GM18520 (cell line): ENCODE data around the gene KLHDC4.
"Not testable (repeated sequence)": the region's sequence is repeated elsewhere in the genome, so short reads cannot be mapped to it uniquely, and the experiment has no call there.

ENCODE experiments used
- ATAC-seq: cut with Tn5 transposase; IDR thresholded peaks from one replicate; pipeline ENCODE4 v1.9.1; 2021; ENCODE audit not compliant: unreplicated experiment

The KLHDC4 gene

DNA sequence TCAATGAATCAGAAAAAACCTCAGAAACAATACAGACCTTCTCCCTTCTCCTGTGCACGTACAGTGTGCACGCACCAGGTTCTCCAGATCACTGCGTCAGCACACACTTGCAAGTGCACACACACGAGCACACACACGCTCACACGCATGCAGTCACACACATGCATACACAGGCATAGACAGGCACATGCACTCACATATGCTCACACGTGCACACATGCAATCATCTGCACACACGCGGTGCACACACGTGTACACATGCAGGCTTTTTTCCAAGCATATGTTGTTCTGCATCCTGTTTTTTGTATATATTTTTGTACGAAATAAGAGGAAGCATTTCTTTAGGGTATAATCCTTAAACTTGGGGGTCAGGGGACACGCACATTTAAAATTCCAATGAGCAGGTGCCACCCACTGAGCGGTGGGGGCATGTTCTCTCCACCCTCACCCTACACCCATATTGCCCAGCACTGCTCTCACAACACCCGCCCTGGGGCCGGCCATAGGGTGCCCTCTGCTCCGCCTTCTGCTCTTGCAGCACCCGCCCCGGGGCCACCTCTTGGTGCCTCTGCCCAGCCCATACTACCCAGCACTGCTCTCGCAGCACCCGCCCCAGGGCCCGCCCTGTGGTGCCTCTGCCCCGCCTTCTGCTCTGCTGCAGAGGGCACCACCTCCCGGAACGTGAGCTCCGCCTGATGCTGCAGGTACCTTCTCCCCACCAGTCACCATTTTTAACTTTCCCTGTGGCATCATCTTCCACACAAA is 20.9 kb downstream of the KLHDC4 start:
- no peak for ATAC-seq

DNA sequence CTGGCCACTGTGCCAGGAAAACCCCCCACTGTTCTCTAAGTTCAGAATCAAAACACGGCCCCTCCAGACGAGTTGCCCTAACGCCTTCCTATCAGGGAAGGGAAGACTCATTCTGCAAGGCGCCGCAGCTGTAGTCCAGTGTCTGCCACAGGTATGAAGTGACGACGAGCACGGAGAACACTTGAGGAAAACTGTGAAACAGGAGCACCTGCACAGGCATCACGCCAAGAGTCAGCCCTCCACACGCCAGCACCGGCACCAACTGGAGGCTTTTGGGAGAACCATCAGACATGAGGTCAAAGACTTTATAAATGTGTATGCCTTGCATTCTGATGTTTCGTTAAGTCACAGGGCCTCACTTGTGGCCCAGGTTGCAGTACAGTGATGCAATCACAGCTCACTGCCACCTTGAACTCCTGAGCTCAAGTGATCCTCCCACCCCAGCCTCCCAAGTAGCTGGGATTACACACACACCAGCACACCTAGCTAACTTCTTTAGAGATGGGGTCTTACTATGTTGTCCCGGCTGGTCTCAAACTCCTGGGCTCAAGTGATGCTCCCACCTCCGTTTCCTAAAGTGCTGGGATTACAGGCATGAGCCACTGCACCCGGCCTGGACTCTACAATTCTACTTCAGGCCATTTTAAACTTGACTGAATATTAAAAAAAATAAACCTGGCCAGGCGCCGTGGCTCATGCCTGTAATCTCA is 22.9 kb downstream of the KLHDC4 start:
- no peak for ATAC-seq

DNA sequence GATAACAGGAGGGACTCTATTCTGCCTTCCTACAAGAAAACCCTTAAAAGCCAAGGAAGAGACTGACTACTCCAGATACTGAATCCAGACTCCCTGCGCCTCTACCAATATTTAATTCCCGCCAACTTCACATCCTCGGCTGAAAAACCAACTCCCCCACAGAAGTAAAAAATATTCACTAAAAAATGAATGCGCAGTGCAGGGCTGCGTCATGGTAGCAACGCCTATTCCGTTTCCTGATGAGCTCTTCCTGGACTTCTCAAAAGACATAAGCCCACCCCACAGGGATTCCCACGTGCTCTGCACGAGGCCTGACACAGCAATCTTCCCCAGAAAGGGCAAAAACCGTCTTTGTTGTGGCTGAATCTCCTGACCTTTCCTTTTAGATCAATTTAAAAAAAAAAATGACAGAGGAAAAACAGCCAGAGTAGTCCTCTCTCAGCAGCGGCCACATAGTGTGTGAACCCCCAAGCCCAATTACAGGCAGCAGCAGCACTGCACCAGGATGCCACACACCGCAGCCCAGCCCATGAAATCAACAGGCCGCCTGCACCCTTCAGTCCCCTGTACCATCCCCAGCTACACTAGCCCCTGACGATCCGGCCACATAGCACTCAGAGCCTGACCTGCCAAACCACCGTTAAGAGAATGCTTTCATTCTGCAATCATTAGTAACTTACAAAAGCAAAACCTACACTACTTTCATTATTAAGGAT is 23.9 kb downstream of the KLHDC4 start:
- ATAC-seq, result no peak

DNA sequence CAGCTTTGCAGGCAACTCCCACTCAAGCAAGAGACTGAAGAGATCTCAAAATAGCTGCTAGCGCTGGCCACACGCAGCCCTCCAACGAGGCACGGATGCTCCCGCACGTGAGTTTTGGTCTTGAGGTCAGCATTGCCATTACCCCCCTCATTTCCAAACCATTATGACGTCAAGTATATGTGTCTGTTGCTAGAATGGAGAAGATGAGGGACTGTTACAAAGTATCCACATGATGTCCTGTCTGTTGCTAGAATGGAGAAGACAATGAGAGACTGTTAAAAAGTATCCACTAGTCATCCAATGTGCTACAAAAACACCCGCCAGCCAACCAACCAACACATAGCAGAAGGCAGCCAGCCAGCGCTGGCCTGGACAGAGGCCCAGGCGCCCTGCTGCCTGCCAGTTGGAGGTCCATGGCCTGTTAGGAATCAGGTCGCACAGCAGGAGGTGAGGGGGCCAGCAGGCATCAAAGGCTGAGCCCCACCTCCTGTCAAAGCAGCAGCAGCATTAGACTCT is 24.8 kb downstream of the KLHDC4 start:
- ATAC-seq, result no peak

DNA sequence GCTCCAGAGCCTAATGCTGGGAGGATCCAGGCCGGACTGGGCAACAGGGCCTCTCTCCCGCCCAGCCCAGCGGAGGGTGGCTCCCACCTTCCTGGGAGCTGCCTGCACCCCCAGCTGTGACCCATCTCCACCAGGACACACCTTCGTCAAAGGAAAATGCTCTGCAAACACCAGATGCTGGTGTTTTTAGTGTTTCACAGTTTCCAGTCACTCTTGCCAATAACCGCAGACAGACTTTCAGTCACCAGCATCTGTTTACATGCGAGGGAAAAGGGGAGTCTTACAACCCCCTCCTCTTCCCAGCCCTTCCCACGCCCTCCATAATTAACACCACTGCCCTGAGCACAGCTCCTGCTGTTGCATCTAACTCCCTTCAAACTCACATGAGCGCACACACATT is 25.3 kb downstream of the KLHDC4 start:
- ATAC-seq, result no peak

DNA sequence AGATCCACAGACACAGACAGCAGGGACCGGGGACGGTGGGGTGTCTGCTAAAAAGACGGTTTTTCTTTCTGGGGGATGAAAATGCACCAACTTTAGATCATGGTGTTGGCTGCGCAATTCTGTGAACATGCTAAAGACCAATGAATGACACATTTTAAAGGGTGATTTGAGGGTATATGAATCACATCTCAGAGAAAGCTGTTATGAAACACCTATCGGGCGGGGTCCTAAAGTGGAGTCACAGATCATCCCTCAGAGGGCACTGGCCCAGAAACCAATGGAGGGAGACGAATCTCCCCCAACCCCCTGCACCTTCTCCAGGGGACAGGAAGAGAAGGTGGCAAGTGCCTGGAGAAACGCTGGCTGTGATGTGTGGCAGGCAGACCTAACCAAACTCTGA is 26.0 kb downstream of the KLHDC4 start:
- no peak for ATAC-seq

DNA sequence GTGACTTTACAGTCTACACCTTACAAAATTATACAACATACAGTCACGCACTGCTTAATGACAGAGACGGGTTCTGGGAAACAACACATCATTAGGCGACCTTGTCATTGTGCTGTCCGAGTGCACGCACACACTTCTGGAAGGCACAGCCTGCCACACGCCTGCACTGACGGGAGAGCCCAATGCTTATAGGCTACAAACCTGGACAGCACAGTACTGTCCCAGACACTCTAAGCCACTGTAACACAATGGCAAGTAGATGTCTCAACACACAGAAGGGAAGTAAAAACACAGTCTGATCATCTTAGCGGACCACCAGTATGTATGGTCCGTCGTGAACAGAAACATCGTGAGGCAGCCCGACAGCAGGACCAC is 29.8 kb downstream of the KLHDC4 start:
- ATAC-seq, result no peak

DNA sequence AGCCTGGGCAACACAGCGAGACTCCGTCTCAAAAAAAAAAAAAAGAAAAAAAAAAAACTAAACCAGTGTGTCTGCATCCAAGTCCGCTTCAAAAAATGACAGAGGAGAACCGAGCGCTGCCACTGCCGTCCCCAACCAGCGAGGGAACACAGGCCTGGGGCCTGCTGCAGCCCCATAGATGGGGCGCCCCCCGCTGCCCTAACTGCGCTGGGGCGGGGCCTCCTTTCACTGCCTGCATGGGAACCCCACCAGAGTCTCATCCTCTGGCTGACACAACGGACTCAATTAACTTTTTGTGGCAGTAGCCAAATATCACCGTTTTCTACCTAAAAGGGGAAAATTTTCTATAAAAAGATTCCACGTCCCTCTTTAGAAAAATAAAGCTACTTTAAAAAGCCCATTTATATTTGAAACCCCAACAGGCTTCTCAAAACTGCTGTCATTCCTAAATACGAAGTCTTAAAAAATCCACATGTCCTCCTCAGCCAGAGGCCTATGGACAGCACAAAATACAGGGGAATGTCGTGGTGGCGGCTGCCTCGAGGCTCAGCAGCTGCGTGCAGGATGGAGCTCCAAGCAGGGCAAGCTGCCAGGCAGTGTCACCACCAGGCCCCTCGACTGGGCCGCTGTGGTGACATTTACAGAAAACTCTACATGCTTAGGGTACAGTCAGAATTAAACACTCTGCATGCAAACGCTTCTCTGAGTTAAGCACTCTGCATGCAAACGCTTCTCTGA is 30.3 kb downstream of the KLHDC4 start:
- ATAC-seq, result no peak

DNA sequence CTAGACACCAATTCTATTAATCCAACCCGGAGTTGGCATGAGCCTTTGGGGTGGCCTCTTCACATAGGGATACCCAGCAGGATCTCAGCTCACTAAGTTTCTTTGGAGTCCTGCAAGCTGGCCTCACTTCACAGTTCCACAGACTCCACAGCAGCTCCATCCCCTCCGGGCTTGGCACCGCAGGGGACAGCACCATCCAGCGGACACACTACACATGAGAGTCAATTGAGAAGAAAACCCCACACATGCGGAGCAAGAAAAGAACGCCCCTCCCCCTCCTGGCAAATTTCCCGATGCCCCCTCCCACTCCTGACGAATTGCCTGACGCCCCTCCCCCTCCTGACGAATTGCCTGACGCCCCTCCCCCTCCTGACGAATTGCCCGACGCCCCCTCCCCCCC is 31.1 kb downstream of the KLHDC4 start:
- ATAC-seq, result no peak

DNA sequence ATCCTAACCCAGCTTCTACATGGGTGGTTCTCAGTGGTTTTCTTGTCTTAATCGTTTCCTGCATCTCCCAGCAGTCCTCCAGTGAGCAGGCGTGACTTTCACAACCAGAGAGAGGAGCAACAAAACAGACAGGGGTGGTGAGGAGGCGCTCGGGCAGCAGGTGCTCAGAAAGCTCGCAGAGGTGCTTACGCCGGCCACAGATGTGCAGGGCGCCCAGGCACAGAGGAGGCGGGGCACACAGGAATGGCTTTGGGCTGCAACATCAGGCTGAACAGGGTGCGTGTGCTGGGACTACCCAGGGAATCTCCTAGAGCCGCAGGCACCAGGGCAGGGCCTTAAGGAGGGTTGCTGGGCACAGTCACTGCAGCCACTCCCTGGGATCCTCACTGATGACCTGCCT is 32.6 kb downstream of the KLHDC4 start:
- no peak for ATAC-seq

DNA sequence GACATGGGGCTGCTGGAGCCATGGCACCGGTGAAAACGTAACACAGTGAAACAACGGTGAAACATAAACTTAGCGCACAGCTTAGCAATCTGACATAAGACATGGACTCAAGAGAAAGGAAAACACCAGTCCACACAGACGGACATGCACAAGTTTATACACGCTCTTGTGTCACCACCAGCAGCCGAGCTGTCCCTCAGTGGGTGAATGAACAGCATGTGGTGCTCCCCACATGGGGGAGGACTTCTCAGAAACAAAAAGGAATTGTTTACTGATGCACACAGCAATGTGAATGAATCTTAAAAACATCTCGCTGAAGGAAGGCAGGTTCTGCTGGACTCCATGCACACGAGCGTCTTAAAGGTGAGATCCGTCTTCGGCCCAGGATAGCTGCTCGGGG is 34.2 kb downstream of the KLHDC4 start:
- ATAC-seq, result no peak

DNA sequence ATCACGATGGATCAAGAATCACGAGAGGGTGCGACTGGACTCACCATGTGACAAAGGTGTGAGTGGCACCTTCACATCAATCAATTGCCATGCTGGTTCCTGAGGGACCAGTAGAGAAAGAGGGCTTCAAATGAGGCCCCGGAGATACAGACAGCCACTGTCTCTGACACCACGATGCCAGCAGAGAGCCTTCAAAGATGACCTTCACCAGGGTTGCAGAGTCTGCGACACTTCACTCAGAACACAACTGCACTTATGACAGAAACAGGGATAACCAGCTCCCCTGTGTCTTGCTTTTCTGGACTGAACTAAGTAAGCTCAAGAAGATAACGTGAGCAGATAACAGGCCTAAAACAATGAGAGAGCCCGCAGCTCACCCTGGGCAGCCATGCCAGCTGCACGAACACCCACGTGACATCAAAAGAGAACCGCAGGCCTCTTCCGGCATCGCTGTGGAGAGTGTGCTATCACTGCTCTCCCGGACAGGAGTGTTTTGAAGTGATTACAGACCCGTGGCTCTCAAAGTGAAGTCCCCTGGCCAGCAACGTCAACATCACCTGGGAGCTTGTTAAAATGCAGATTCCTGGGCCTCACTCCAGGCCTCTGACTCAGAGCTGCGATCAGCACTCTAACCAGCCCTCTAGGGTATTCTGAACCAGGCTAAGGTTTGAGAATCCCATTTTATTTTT is 36.4 kb downstream of the KLHDC4 start:
- peak; percentile 47 for ATAC-seq

DNA sequence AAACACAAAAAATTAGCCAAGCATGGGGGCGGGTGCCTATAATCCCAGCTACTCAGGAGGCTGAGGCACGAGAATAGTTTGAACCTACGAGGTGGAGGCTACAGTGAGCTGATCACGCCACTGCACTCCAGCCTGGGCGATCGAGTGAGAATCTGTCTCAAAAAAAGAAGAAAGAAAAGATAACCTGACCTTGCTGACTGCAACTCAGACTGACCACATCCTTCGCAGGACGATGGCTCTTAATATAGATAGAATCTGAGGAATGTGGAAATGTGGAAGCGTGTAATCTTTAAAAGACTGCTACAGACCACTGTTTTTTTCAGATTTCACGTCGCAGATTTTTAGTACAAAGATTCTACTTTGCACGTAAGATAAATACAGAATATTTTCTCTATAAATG is 37.8 kb downstream of the KLHDC4 start:
- ATAC-seq, result no peak

DNA sequence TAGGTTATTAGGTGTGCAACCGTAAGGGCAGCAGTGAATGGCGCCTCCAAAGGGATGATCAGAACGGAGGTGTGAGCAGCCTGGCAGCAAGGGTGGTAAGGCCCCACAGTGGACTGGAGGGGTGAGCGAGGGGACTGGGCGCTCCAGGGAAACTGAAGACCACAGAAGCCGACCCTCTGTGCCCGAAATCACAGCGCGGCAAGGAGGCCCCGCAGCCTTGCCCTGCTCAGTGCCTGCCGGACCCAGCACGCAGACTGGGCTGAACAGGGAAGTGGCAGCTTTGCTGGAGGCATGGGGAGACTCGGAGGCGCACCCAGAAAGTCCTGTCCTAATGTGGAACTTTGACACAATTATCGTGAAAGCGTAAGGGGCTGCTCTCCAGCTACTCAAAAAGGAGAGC is 38.4 kb downstream of the KLHDC4 start:
- no peak for ATAC-seq

DNA sequence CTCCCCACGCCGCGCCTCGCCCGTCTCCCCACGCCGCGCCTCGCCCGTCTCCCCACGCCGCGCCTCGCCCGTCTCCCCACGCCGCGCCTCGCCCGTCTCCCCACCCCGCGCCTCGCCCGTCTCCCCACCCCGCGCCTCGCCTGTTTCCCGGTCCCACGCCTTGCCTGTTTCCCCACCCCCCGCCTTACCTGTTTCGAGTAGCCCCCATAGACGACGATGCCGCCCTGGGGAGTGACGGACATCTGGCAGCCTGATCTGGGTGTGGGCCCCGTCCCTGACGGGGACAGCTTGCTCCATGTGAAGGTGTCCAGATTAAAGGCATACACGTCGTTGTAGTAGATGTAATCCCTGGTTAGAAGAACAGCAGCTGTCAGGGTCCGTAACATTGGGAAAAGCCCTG is 39.2 kb downstream of the KLHDC4 start:
- ATAC-seq, result not testable (repeated sequence)

DNA sequence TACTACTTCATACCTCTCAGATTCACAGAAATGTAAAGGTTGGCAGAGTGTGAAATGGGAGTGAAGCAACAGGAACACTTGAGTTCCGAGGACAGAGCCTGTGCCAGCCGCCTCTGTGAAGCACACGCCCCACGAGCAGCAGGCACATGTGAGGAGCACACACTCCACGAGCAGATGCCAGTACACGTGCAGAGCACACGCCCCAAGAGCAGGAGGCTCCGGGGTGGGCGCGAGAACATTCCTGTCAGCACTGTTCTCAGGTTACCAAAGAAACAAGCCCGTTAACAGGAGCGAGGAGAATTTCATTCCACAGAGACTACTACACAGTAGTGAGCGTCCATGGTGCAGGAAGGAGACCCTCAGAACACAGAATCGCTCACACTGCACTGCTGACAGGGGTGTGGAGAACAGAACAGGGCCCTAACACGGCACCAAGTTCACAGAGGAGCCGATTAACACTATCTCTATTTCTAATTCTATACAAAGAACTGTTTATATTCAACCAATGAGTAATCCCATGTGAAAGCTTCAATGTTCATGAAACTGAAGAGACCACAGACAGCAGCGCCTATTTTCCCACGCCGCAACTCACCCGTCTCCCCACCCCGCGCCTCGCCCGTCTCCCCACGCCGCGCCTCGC is 40.1 kb downstream of the KLHDC4 start:
- no peak for ATAC-seq

DNA sequence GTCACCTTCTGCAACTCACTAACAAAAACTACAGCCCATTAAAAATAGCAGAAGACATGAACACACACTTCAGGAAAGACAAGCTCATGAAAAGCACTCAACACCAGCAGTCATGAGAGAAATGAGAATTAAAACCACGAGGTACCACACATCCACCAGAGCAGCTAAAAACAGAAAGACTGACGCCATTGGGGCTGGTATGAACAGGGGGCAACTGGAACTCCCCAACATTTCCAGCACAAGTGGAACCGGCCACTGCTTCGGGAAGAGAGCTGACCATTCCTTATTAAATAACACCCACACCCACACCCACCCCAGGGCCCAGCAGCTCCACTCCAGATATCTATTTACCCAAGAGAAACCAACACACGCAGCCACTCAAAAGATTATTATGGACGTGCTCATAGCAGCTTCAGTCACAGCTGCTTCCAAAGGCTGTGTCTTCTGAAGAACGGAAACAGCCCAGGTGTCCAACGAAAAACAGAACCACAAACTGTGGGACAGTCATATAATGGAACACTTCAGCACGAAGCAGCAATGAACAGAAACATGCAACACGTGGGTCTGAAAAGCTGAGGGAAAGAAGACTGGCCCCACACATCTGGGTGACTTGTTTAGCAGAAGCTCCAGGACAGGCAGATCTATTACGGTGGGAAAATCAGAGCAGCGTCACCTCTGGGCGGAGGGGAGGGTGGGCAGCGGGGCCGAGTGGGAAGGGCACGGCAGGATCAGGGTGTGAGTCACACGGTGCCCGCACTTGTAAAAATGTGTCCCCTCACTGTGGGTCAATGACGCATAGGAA is 41.1 kb downstream of the KLHDC4 start:
- no peak for ATAC-seq

DNA sequence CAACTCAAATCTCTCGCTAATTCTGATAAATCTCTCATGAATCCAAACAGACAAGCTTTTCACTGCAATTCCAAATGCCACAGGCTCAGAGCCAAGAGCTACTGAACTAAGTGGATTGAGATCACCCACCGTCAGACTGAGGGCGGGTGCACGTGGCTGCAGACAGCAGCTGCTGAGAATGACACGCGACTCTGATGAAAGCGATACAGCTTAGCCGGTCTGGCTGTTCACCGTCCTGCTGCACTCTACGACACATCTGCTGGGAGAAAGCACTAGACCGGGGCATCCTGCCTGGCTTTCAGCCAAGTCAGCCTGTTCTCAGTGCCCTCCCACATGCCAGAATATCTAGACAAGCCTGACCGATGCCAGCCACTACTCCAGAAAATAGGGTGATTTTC is 42.6 kb downstream of the KLHDC4 start:
- no peak for ATAC-seq

DNA sequence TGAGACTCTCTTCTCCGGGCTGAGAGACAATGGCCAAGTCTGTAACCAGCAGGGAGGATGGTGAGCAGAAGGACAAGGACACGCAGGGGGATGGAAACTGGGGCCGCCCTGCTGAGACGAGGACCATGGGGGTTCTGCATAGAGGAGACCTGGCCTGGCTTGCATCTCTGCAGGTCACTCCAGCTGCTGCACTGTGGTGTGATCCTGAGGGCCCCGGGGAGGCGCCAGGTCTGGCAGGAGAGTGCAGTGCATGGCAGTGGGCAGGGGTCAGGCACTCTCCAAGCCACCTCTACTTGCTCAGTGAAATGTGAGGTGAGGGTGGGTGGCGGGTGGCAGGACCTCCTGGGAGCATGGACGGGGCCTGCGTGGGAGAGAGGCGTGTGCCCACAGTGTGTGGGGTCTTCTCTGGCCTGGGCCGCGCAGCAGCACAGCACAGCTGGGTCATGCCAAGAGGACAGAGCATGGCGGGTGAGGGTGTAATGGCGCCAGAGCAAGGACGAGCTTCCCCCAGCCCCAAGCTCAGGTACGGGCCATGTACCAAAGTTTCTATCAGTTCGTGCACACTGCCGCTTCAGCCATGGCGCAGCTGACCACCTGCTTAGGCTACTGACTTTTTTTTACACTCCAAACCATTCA is 43.1 kb downstream of the KLHDC4 start:
- ATAC-seq, result no peak
